ENCODE data around the gene NAA80.

The NAA80 gene

GRCh38 chr3:50304601-50305000 is 5.4 kb upstream of the NAA80 start:
- TF ChIP-seq, protein P1, sequence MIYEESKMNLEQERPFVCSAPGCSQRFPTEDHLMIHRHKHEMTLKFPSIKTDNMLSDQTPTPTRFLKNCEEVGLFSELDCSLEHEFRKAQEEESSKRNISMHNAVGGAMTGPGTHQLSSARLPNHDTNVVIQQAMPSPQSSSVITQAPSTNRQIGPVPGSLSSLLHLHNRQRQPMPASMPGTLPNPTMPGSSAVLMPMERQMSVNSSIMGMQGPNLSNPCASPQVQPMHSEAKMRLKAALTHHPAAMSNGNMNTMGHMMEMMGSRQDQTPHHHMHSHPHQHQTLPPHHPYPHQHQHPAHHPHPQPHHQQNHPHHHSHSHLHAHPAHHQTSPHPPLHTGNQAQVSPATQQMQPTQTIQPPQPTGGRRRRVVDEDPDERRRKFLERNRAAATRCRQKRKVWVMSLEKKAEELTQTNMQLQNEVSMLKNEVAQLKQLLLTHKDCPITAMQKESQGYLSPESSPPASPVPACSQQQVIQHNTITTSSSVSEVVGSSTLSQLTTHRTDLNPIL (CRISPR knock-in tag; IDR thresholded peaks at IDR 0.05; ENCODE audit: low read depth) = no peak
- TF ChIP-seq ZFP3 (CRISPR knock-in tag; IDR thresholded peaks at IDR 0.05) = no peak
- TF ChIP-seq TSHZ2 (CRISPR knock-in tag; IDR thresholded peaks at IDR 0.05) = no peak
- no peak for TF ChIP-seq ZC3H10 (CRISPR knock-in tag; IDR thresholded peaks at IDR 0.05)
- TF ChIP-seq CSDC2 (CRISPR knock-in tag; IDR thresholded peaks at IDR 0.05) = no peak
- no peak for TF ChIP-seq SNAI2 (CRISPR knock-in tag; IDR thresholded peaks at IDR 0.05)
- TF ChIP-seq BACH2 (CRISPR knock-in tag; IDR thresholded peaks at IDR 0.05; ENCODE audit: borderline replicate concordance) = no peak
- TF ChIP-seq ZFP30 (CRISPR knock-in tag; IDR thresholded peaks at IDR 0.05) = no peak
- no peak for TF ChIP-seq ISL1 (CRISPR knock-in tag; IDR thresholded peaks at IDR 0.05)
- TF ChIP-seq, protein P2, sequence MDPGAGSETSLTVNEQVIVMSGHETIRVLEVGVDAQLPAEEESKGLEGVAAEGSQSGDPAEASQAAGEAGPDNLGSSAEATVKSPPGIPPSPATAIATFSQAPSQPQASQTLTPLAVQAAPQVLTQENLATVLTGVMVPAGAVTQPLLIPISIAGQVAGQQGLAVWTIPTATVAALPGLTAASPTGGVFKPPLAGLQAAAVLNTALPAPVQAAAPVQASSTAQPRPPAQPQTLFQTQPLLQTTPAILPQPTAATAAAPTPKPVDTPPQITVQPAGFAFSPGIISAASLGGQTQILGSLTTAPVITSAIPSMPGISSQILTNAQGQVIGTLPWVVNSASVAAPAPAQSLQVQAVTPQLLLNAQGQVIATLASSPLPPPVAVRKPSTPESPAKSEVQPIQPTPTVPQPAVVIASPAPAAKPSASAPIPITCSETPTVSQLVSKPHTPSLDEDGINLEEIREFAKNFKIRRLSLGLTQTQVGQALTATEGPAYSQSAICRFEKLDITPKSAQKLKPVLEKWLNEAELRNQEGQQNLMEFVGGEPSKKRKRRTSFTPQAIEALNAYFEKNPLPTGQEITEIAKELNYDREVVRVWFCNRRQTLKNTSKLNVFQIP (CRISPR knock-in tag; IDR thresholded peaks at IDR 0.05; ENCODE audit: borderline replicate concordance, low read depth) = no peak
- no peak for TF ChIP-seq TOX (CRISPR knock-in tag; IDR thresholded peaks at IDR 0.05; ENCODE audit: borderline replicate concordance)
- TF ChIP-seq ZNF70 (CRISPR knock-in tag; IDR thresholded peaks at IDR 0.05) = no peak
- no peak for TF ChIP-seq GLIS3 (CRISPR knock-in tag; IDR thresholded peaks at IDR 0.05)
- no peak for TF ChIP-seq ZNF8 (CRISPR knock-in tag; IDR thresholded peaks at IDR 0.05)
- ATAC-seq = no peak

DNA sequence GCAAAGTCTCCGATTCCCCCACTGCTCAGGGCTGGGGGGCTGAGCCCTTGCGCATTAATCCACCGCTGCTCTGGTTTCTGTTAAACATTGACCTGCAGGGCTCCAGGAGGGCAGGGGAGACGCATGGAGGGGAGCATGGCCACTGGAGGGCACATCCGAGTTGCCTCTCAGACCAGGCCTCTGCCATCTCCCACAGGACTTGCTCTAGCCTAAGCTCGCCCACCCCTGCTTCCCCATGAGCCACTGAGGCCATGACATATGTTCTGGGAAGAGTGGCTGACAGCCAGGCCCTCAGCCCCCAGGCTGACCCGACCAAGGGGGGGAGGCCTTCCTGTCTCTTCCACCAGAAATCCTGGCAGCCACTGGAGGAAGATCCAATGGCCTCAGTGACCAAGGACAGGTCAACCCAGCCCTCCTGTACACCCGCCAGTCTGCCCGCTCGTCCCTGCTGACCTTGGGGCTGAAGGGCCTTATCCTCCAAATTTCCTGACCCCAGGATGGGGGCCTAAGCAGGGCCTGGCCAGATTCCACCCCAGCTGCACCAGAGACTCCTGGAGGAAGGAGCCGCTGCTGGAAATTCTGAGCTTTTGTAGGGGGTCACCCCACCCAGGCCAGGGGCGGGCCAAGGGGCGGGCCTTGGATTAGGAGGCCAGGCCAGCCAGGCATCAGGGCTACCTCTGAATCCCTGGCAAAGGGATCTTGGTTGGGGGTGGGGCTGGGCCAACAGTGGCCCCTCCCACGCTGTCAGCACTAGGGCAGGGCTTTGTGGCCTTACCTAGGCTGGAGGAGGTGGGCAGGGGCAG is 4.0 kb upstream of the NAA80 start, which contains the start of gene HYAL1:
Gene HYAL1 (minus strand): TSS at position 562 of the 803 bp plus-strand sequence. CDS start 618 bp downstream, outside the sequence.
- TF ChIP-seq GLIS3 (CRISPR knock-in tag; IDR thresholded peaks at IDR 0.05) = no peak
- TF ChIP-seq, protein P1 (CRISPR knock-in tag; IDR thresholded peaks at IDR 0.05; ENCODE audit: low read depth) = no peak
- no peak for TF ChIP-seq ISL1 (CRISPR knock-in tag; IDR thresholded peaks at IDR 0.05)
- no peak for TF ChIP-seq OSR1 (CRISPR knock-in tag; IDR thresholded peaks at IDR 0.05)
- TF ChIP-seq TSHZ2 (CRISPR knock-in tag; IDR thresholded peaks at IDR 0.05) = no peak
- no peak for ATAC-seq

- ATAC-seq = no peak
- TF ChIP-seq, protein P3, sequence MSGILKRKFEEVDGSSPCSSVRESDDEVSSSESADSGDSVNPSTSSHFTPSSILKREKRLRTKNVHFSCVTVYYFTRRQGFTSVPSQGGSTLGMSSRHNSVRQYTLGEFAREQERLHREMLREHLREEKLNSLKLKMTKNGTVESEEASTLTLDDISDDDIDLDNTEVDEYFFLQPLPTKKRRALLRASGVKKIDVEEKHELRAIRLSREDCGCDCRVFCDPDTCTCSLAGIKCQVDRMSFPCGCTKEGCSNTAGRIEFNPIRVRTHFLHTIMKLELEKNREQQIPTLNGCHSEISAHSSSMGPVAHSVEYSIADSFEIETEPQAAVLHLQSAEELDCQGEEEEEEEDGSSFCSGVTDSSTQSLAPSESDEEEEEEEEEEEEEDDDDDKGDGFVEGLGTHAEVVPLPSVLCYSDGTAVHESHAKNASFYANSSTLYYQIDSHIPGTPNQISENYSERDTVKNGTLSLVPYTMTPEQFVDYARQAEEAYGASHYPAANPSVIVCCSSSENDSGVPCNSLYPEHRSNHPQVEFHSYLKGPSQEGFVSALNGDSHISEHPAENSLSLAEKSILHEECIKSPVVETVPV (CRISPR knock-in tag; IDR thresholded peaks at IDR 0.05) = no peak
- TF ChIP-seq BACH2 (CRISPR knock-in tag; IDR thresholded peaks at IDR 0.05; ENCODE audit: borderline replicate concordance) (no peak), SNAI2 (CRISPR knock-in tag; IDR thresholded peaks at IDR 0.05) (no peak), CSDC2 (CRISPR knock-in tag; IDR thresholded peaks at IDR 0.05) (no peak), ZNF8 (CRISPR knock-in tag; IDR thresholded peaks at IDR 0.05) (no peak), GLIS3 (CRISPR knock-in tag; IDR thresholded peaks at IDR 0.05) (no peak)
- TF ChIP-seq, protein P2 (CRISPR knock-in tag; IDR thresholded peaks at IDR 0.05; ENCODE audit: borderline replicate concordance, low read depth) = no peak
- TF ChIP-seq, protein P1 (CRISPR knock-in tag; IDR thresholded peaks at IDR 0.05; ENCODE audit: low read depth) = no peak
These were observed 3.1 kb upstream of the NAA80 start for GRCh38 chr3:50302095-50303012.

All from SK-N-SH treated with all-trans-retinoic acid at 6 μM for 48 hours (cell line).